GM23248 (cell line): ENCODE results near the gene GK2. TPM values are rescaled to one million over a fixed set of nuclear protein-coding genes. Genes with fewer than 3 reads are reported as not detected.

Source experiments
- DNase-seq: peaks from one replicate; pipeline ENCODE4 v3.0.0-alpha.2; 2015
- H2AFZ ChIP-seq: fragments of 200-600 bp; sonication (generic); 2 replicates; pipeline ENCODE4 v1.6.1; 2016; ENCODE audit warnings: antibody characterized with exemption
- H3F3A ChIP-seq: fragments of 200-600 bp; sonication (generic); 2 replicates; pipeline ENCODE4 v1.6.1; 2016; ENCODE audit warnings: mild to moderate bottlenecking, antibody characterized with exemption, mixed run types; ENCODE audit not compliant: insufficient read depth
- H3K27ac ChIP-seq: fragments of 200-600 bp; sonication (generic); 2 replicates; pipeline ENCODE4 v1.5.1; 2016; ENCODE audit warnings: mild to moderate bottlenecking
- H3K27me3 ChIP-seq: fragments of 200-600 bp; sonication (generic); replicated peaks from 2 replicates; pipeline ENCODE4 v1.6.1; 2016; ENCODE audit warnings: mild to moderate bottlenecking; ENCODE audit not compliant: insufficient read depth
- H3K36me3 ChIP-seq: fragments of 200-600 bp; sonication (generic); 2 replicates; pipeline ENCODE4 v1.6.1; 2016; ENCODE audit warnings: low read depth, mild to moderate bottlenecking
- H3K4me1 ChIP-seq: fragments of 200-600 bp; sonication (generic); 2 replicates; pipeline ENCODE4 v1.6.1; 2016; ENCODE audit warnings: mild to moderate bottlenecking; ENCODE audit not compliant: insufficient read depth
- H3K4me2 ChIP-seq: fragments of 200-600 bp; sonication (generic); one replicate; pipeline ENCODE4 v1.6.1; 2016; ENCODE audit warnings: mild to moderate bottlenecking; ENCODE audit not compliant: unreplicated experiment
- H3K4me3 ChIP-seq: fragments of 200-600 bp; sonication (generic); 2 replicates; pipeline ENCODE4 v1.5.1; 2016; ENCODE audit warnings: mild to moderate bottlenecking
- H3K79me2 ChIP-seq: fragments of 200-600 bp; sonication (generic); 2 replicates; pipeline ENCODE4 v1.6.1; 2016; ENCODE audit warnings: mild to moderate bottlenecking; ENCODE audit not compliant: insufficient read depth
- H3K9ac ChIP-seq: fragments of 200-600 bp; sonication (generic); 2 replicates; pipeline ENCODE4 v1.6.1; 2016; ENCODE audit warnings: mild to moderate bottlenecking
- H3K9me2 ChIP-seq: fragments of 200-600 bp; sonication (generic); 2 replicates; pipeline ENCODE4 v1.6.1; 2016; ENCODE audit warnings: mixed run types, mild to moderate bottlenecking, moderate library complexity; ENCODE audit not compliant: insufficient read depth
- H3K9me3 ChIP-seq: fragments of 200-600 bp; sonication (generic); one replicate; pipeline ENCODE4 v1.6.1; 2017; ENCODE audit warnings: low read depth
- H4K20me1 ChIP-seq: fragments of 200-600 bp; sonication (generic); 2 replicates; pipeline ENCODE4 v1.6.0; 2016; ENCODE audit not compliant: insufficient read depth
- EZH2 ChIP-seq: fragments of 200-600 bp; sonication (generic); IDR thresholded peaks from 2 replicates; pipeline ENCODE4 v1.6.1; 2018; ENCODE audit warnings: antibody characterized with exemption, mild to moderate bottlenecking; ENCODE audit not compliant: insufficient read depth, poor library complexity, severe bottlenecking
- EZH2phosphoT487 ChIP-seq: fragments of 200-600 bp; sonication (generic); IDR thresholded peaks from 2 replicates; pipeline ENCODE4 v1.6.1; 2018; ENCODE audit warnings: antibody characterized with exemption, moderate library complexity, mild to moderate bottlenecking, low read depth; ENCODE audit not compliant: insufficient read depth
- WGBS, 2 experiments: methylation state at CpG; one replicate each; pipeline ENCODE4 v1.1.6; 2015 to 2017; ENCODE audit warnings: low lambda C conversion rate in 2 of 2, low coverage in 1 of 2; ENCODE audit errors: missing lambda C conversion rate in 2 of 2; 5-methylcytosine and 5-hydroxymethylcytosine counted together
- in situ Hi-C: fragments of 300-500 bp; cut with MboI; formaldehyde crosslinking; loops from 2 replicates; pipeline ENCODE4 v1.15.0; 2020
- polyA plus RNA-seq: library from polyadenylated mRNA; unstranded; fragments of >200 nt; fragmentation: Nextera tagmentation; extraction: Ambion mirVana; gene quantifications from 2 replicates; pipeline ENCODE4 v1.2.1, GENCODE V29; 2016
- total RNA-seq: library from RNA; depleted of rRNA; stranded (reverse); fragments of >200 nt; shearing (Covaris generic); gene quantifications from 2 replicates; pipeline ENCODE4 v1.2.3, GENCODE V29; 2014

The GK2 gene
- total and polyA plus RNA-seq, 2 experiments from 2014 or later, result not detected

GRCh38 chr4:79390890-79391289, 17.1 kb downstream of the GK2 start:
- DNase-seq, result no peak
- no peaks in the 10 kb centered on the region for H3K27me3 ChIP-seq
- no peak overlapping the region for H3K27ac ChIP-seq
- no peak overlapping the region for H3K9ac ChIP-seq
- no peaks in the 10 kb centered on the region for H3K79me2 ChIP-seq
- H3K9me2 ChIP-seq, result no peaks in the 10 kb centered on the region
- no peaks in the 10 kb centered on the region for H3K36me3 ChIP-seq
- no peaks in the 10 kb centered on the region for H3F3A ChIP-seq
- H4K20me1 ChIP-seq, result no peaks in the 10 kb centered on the region
- no peak overlapping the region for H2AFZ ChIP-seq
- TF ChIP-seq EZH2 (no peak), EZH2phosphoT487 (no peak)
- no peaks in the 10 kb centered on the region for H3K9me3 ChIP-seq
- in situ Hi-C loops, result no loop called here
- no peak overlapping the region for H3K4me3 ChIP-seq
- WGBS, 2 experiments, result 71 to 72% methylated on average over 3 of the region's 3 CpGs
- no peak overlapping the region for H3K4me2 ChIP-seq
- H3K4me1 ChIP-seq, result no peaks in the 10 kb centered on the region

GRCh38 chr4:79385641-79386040, 22.4 kb downstream of the GK2 start:
- Histone ChIP-seq H3F3A (no peaks in the 10 kb centered on the region), H3K4me2 (no peak overlapping the region), H3K4me3 (no peak overlapping the region), H3K9me3 (no peaks in the 10 kb centered on the region), H3K9ac (no peak overlapping the region), H4K20me1 (no peaks in the 10 kb centered on the region), H3K79me2 (no peaks in the 10 kb centered on the region), H3K27ac (no peak overlapping the region), H3K36me3 (no peaks in the 10 kb centered on the region), H3K4me1 (no peaks in the 10 kb centered on the region), H3K9me2 (no peaks in the 10 kb centered on the region), H2AFZ (no peak overlapping the region), H3K27me3 (no peaks in the 10 kb centered on the region)
- in situ Hi-C loops, result no loop called here
- no peak for TF ChIP-seq EZH2phosphoT487
- no peak for DNase-seq
- 59 to 64% methylated on average over 4 of the region's 4 CpGs for WGBS, 2 experiments

GRCh38 chr4:79381161-79381560, 26.9 kb downstream of the GK2 start:
- Histone ChIP-seq H3K4me2 (no peak overlapping the region), H3K27me3 (no peaks in the 10 kb centered on the region), H2AFZ (no peak overlapping the region), H3K36me3 (no peaks in the 10 kb centered on the region), H3K79me2 (no peaks in the 10 kb centered on the region), H3F3A (no peaks in the 10 kb centered on the region), H3K4me1 (no peaks in the 10 kb centered on the region), H4K20me1 (no peaks in the 10 kb centered on the region), H3K9me2 (no peaks in the 10 kb centered on the region), H3K27ac (no peak overlapping the region), H3K9me3 (no peaks in the 10 kb centered on the region), H3K4me3 (no peak overlapping the region), H3K9ac (no peak overlapping the region)
- DNase-seq, result no peak
- TF ChIP-seq EZH2 (no peak), EZH2phosphoT487 (no peak)
- in situ Hi-C loops, result no loop called here
- 53 to 59% methylated on average over 1 of the region's 1 CpG for WGBS, 2 experiments

- Histone ChIP-seq H2AFZ (no peak overlapping the region), H4K20me1 (no peaks in the 10 kb centered on the region), H3K9ac (no peak overlapping the region), H3K27me3 (no peaks in the 10 kb centered on the region), H3K79me2 (no peaks in the 10 kb centered on the region), H3K27ac (no peak overlapping the region), H3F3A (no peaks in the 10 kb centered on the region), H3K4me2 (no peak overlapping the region), H3K36me3 (no peaks in the 10 kb centered on the region), H3K4me1 (no peaks in the 10 kb centered on the region), H3K4me3 (no peak overlapping the region), H3K9me3 (no peaks in the 10 kb centered on the region), H3K9me2 (no peaks in the 10 kb centered on the region)
- 35% methylated on average over 2 of the region's 2 CpGs for WGBS, 2 experiments
- no peak for TF ChIP-seq EZH2
- no peak for TF ChIP-seq EZH2phosphoT487
- in situ Hi-C loops, result no loop called here
- DNase-seq, result no peak
These were observed 38.0 kb downstream of the GK2 start for GRCh38 chr4:79370026-79370425.

- no peak overlapping the region for H3K9ac ChIP-seq
- no peaks in the 10 kb centered on the region for H3K36me3 ChIP-seq
- no peak overlapping the region for H3K4me2 ChIP-seq
- TF ChIP-seq EZH2phosphoT487 (no peak), EZH2 (no peak)
- in situ Hi-C loops, result no loop called here
- no peak for DNase-seq
- H3K27me3 ChIP-seq, result no peaks in the 10 kb centered on the region
- no peak overlapping the region for H3K27ac ChIP-seq
- no peaks in the 10 kb centered on the region for H4K20me1 ChIP-seq
- H3K9me3 ChIP-seq, result no peaks in the 10 kb centered on the region
- H3F3A ChIP-seq, result no peaks in the 10 kb centered on the region
- H3K9me2 ChIP-seq, result no peaks in the 10 kb centered on the region
- no peak overlapping the region for H2AFZ ChIP-seq
- H3K4me1 ChIP-seq, result no peaks in the 10 kb centered on the region
- H3K4me3 ChIP-seq, result no peak overlapping the region
- WGBS, 2 experiments, result 69 to 80% methylated on average over 2 of the region's 2 CpGs
- H3K79me2 ChIP-seq, result no peaks in the 10 kb centered on the region
These were observed 40.9 kb downstream of the GK2 start for GRCh38 chr4:79367096-79367495.
